G401.6 (cell line): ENCODE data around the gene FGF23.

Experiments
- FAIRE-seq: peaks from 2 replicates; lab custom pipeline; 2012; peaks lifted over from hg19 to GRCh38; lab: Jason Lieb, UNC

The FGF23 gene

GRCh38 chr12:4383304-4383865, 3.9 kb upstream of the FGF23 start:
- no peak for FAIRE-seq

DNA sequence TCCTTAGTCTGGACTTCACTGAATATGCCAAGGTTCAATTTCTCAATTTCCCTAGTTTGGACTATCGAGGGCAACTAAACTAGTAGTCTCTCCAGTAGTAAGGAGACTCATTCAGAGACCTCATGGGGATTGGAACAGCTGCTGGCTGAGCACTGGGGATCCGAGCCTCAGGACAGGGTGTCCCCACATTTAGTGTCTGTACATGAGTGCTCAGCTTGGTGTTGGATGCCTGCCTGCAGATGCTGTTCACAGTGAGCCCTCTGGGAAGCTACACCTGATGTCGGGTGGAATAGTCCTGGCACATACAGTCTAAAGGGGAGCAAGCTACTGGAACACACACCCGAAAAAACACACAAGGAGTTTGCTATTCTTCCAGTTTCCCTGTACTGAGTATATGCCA, 820 bp upstream of the FGF23 start:
- FAIRE-seq = no peak

DNA sequence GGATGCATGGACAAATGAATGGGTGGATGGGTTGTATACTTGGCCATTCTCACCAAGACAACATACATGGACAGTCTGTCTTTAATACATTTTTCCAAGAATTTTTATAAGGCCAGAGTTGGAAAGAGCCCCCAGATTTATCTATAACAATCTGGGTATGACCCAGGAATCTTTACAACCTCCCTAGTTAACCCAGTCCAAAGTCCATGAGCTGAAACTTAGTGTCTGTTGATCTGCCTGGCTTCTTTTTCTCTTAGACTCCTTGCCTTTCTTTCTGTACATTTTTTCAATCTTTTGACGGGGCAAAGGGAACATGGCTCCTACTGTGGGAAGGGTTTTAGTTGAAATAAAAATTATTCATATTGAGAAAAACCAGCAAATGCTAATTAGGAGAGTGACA, 740 bp downstream of the FGF23 start:
- no peak for FAIRE-seq

- FAIRE-seq = no peak
Measured at GRCh38 chr12:4375449-4375848, 4.1 kb downstream of the FGF23 start.

DNA sequence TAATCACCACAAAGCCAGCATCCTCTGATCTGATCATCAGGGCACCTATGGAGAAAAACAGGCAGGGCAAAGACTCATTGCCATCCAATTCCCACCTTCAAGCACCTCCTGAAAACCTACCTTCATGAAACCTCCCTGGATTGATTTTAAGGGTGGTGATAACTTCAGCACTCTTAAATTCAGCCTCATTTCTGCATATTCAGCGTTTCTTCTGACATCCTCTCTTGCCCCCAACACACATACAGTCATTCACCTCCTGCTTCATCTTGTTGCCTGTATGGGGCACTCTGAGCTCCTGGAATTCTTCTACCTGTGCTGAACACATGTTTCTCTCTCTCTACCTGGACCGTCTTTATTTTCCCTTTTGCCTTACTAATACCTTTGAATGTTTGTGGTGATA, 6.9 kb downstream of the FGF23 start:
- FAIRE-seq = no peak

DNA sequence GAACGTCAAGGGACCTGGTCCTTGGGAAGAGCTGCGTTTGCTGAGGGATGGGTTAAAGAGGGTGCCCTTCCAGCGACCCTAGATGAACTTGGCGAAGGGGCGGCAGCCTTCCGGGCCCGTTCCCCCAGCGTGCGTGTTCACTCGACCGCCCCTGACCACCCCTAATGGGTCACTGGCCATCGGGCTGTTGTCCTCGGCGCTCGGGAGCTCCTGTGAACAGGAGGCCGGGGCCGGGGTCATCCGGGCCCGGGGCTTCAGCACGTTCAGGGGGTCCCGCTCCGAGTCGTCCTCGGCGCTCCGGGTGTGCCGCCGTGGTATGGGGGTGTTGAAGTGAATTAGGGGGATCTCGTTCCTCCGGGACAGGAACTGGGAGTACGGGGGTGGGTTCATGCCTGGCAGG, 9.2 kb downstream of the FGF23 start:
- no peak for FAIRE-seq

- FAIRE-seq = no peak
Measured at GRCh38 chr12:4369548-4369947, 10.0 kb downstream of the FGF23 start.

GRCh38 chr12:4366090-4366489, 13.4 kb downstream of the FGF23 start:
- FAIRE-seq = no peak

- FAIRE-seq = no peak
Measured at GRCh38 chr12:4356041-4356327, 23.5 kb downstream of the FGF23 start.

GRCh38 chr12:4355156-4356040, 24.1 kb downstream of the FGF23 start:
- no peak for FAIRE-seq

GRCh38 chr12:4353785-4354208, 25.7 kb downstream of the FGF23 start:
- FAIRE-seq = no peak

- no peak for FAIRE-seq
Measured at GRCh38 chr12:4346931-4347330, 32.6 kb downstream of the FGF23 start.

GRCh38 chr12:4331842-4332241, 47.7 kb downstream of the FGF23 start:
- no peak for FAIRE-seq

DNA sequence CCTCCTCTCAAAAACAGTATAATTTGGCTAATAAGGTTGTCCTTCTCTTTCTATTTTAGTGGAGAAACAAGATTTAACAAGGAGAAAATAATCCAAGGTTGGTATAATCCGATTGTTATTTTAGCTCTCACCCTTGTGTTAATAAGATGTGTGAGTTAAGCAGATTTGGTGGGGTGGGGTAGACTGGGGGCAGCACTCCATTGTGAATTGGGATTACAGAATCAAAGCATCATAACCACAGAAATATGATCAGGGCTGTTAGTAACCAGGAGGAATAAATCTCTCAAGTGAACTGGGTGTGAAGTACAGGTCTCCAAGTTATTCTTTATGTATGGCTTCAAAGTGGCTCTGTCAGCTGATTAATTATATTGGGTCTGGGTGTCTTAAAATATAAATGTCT, 48.3 kb downstream of the FGF23 start:
- FAIRE-seq = no peak

GRCh38 chr12:4330203-4330602, 49.3 kb downstream of the FGF23 start:
- no peak for FAIRE-seq

GRCh38 chr12:4327293-4327692, 52.2 kb downstream of the FGF23 start:
- no peak for FAIRE-seq

DNA sequence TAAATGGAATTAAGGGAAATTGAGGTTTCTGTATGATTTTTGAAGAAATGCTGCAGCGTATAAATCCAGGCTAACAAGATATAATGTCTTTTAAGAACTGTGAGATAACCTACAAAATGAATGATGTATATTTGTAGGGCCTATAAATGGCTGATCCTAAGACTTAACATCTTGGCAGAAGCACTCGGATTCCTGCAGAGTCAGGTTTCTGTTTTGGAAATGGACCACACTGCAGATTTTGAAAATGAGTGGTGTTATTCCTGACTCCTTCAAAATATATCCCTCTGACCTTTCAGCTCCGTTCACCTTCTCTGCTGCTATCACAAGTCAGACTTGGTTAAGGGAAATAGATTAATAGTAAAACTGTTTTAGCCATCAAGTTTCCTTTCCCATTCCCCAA, 53.5 kb downstream of the FGF23 start:
- no peak for FAIRE-seq

DNA sequence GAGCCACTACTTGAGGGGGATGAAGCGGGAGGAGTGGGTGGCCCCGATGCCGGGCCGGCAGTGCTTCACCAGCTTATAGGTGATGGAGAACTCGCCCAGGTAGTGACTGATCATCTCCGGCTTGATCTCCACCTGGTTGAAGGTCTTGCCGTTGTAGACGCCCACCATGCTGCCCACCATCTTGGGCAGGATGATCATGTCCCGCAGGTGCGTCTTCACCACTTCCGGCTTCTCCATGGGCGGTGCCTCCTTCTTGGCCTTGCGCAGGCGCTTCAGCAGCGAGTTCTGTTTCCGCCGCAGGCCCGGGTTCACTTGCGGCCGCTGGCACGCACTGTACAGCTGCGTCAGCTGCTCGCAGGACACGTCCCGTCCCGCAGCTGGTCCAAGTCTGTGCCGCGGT, 55.1 kb downstream of the FGF23 start:
- no peak for FAIRE-seq

DNA sequence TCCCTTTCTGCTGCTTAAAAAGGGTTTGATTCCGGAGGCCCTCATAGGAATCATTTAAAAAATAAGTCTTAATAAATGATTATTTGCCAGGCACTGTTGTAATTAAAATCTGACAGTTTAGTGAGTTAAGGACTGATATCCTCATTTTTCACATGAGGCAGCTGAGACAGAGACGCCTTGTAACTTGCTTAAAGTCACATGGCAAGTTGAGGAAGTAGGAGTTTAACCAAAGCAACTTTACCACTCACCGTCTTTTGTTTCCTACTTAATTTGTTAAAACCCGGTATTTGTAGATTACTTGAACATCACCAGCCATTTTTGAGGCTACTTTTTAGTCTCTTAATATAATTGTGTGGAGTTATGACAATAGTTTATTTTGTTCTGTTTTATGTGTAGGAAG, 56.1 kb downstream of the FGF23 start:
- no peak for FAIRE-seq

GRCh38 chr12:4322726-4323125, 56.8 kb downstream of the FGF23 start:
- no peak for FAIRE-seq

- FAIRE-seq = no peak
Measured at GRCh38 chr12:4320853-4321701, 58.4 kb downstream of the FGF23 start, which contains the start of gene TIGAR. Gene TIGAR, plus strand, starts transcription at chr12:4321213. Its CDS starts 59 bp downstream, at chr12:4321272.

DNA sequence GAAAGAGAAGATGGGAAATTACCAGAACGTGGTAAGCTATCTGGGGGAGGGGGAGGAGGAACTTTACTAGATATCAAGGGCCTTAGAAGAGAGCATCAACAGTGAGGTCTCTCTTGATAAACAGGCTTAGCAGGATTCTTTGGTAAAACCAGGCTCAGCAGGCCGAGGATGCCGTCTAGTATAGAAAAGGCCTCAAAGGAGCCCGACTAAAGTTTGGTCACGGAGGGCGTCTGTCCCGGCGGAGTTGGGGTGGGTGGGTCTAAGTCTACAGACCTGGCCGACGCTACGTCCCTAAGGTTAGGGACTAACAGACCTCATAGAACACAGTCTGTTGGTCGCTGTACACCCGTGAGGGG, 59.0 kb downstream of the FGF23 start:
- no peak for FAIRE-seq
